DND-41 (cell line): Measurements from ENCODE around the gene SOX5.

Experiments used
- CTCF ChIP-seq: IDR thresholded peaks from 2 replicates; pipeline ENCODE4 v1.5.1; 2012; ENCODE audit warnings: borderline replicate concordance, low read length, moderate library complexity, mild to moderate bottlenecking; ENCODE audit not compliant: poor library complexity, severe bottlenecking; ENCODE audit errors: extremely low read depth
- EZH2 ChIP-seq: IDR thresholded peaks from 3 replicates; pipeline ENCODE4 v1.6.1; 2012; ENCODE audit warnings: borderline replicate concordance, low read depth, mild to moderate bottlenecking, moderate library complexity, low read length, inconsistent platforms; ENCODE audit not compliant: severe bottlenecking

- no peak for TF ChIP-seq CTCF
- TF ChIP-seq EZH2: no peak
Measured at GRCh38 chr12:23911574-23911973, 37.9 kb downstream of the SOX5 start.
